Endothelial cell (in vitro differentiated cells): Measurements from ENCODE around the gene NPY4R. TPM values are rescaled to one million over a fixed set of nuclear protein-coding genes. Genes with fewer than 3 reads are reported as not detected.
"Not testable (repeated sequence)": the region's sequence is repeated elsewhere in the genome, so short reads cannot be mapped to it uniquely, and the experiment has no call there.

Source experiments
- DNase-seq: peaks from one replicate; pipeline ENCODE4 v3.0.0; 2021; ENCODE audit warnings: low spot score
- H3K27ac Mint-ChIP-seq: one replicate; pipeline ENCODE4 v1.8.0; 2021; ENCODE audit warnings: mixed read lengths, inconsistent platforms; ENCODE audit not compliant: unreplicated experiment
- H3K27me3 Mint-ChIP-seq: one replicate; pipeline ENCODE4 v1.8.0; 2021; ENCODE audit warnings: mild to moderate bottlenecking, moderate library complexity, mixed read lengths, inconsistent platforms; ENCODE audit not compliant: unreplicated experiment
- H3K36me3 Mint-ChIP-seq: one replicate; pipeline ENCODE4 v1.8.0; 2021; ENCODE audit warnings: mild to moderate bottlenecking, low read depth, mixed read lengths, inconsistent platforms; ENCODE audit not compliant: unreplicated experiment
- H3K4me1 Mint-ChIP-seq: one replicate; pipeline ENCODE4 v1.8.0; 2021; ENCODE audit warnings: mild to moderate bottlenecking, mixed read lengths, inconsistent platforms; ENCODE audit not compliant: unreplicated experiment
- H3K4me3 Mint-ChIP-seq: one replicate; pipeline ENCODE4 v1.8.0; 2021; ENCODE audit warnings: mild to moderate bottlenecking, mixed read lengths, inconsistent platforms; ENCODE audit not compliant: unreplicated experiment
- H3K9me3 Mint-ChIP-seq: one replicate; pipeline ENCODE4 v1.8.0; 2021; ENCODE audit warnings: mixed read lengths, inconsistent platforms; ENCODE audit not compliant: unreplicated experiment
- total RNA-seq: library from RNA; stranded (reverse); fragmentation: NEBNext Ultra II Directional; extraction: Animal tissue kit (Norgen Biotek cat#: 25700); gene quantifications from one replicate; pipeline ENCODE4 v1.2.1, GENCODE V29; 2021; ENCODE audit not compliant: unreplicated experiment

NPY4R gene
- total RNA-seq, 1 donor from 2014 or later: not detected

- H3K27me3 Mint-ChIP-seq, H3K9me3 Mint-ChIP-seq, DNase-seq, H3K27ac Mint-ChIP-seq, H3K4me3 Mint-ChIP-seq, H3K4me1 Mint-ChIP-seq, H3K36me3 Mint-ChIP-seq: not testable (repeated sequence)
These were observed 32.1 kb upstream of the NPY4R start for GRCh38 chr10:46497878-46498277.

- H3K4me3 Mint-ChIP-seq: not testable (repeated sequence)
These were observed 31.6 kb upstream of the NPY4R start for GRCh38 chr10:46497401-46497800.

DNA sequence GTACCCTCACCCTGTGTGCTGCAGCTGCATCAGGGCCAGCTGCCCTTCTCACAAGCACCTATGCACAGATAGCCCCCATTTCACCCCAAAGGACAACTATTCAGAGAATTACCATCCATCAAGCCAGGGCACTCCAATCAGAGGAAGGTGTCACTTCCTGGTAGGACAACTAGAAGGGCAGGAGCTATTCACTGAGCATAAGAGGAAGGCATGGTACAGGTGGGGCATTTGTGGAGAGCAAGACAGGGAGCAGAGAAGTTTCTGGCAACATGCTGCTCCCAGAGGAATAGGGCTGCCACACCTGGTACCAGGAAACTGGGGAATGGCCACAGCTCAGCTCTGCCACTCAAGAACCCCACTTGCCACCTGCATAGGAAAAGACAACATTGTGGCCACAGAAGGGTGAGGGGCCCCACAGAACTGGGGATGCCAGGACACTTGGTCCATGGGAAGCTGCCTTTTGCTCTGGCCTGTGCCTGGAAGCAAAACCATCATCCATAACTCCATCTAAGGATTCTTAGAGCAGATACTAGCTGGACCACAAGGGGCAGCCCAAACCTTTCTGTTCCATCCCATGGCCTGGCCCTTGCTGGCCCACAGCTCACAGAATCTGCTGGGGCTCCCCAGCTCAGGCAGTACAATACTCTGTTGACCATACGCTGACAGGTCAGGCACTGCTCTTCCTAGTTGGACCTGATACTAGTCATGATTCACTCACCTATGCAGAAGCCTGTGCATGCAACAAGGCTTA is 25.8 kb upstream of the NPY4R start:
- H3K36me3 Mint-ChIP-seq, H3K9me3 Mint-ChIP-seq, H3K4me3 Mint-ChIP-seq, DNase-seq, H3K27me3 Mint-ChIP-seq, H3K4me1 Mint-ChIP-seq, H3K27ac Mint-ChIP-seq: not testable (repeated sequence)

More at GRCh38 chr10:46497401-46497800, 31.6 kb upstream of the NPY4R start:
- not testable (repeated sequence) for DNase-seq, H3K27me3 Mint-ChIP-seq, H3K4me1 Mint-ChIP-seq, H3K27ac Mint-ChIP-seq, H3K9me3 Mint-ChIP-seq, H3K36me3 Mint-ChIP-seq

GRCh38 chr10:46490285-46490684 is 24.5 kb upstream of the NPY4R start:
- not testable (repeated sequence) for H3K27ac Mint-ChIP-seq, H3K4me3 Mint-ChIP-seq, H3K4me1 Mint-ChIP-seq, H3K27me3 Mint-ChIP-seq, H3K36me3 Mint-ChIP-seq, DNase-seq, H3K9me3 Mint-ChIP-seq

- not testable (repeated sequence) for H3K36me3 Mint-ChIP-seq, DNase-seq, H3K27ac Mint-ChIP-seq, H3K4me3 Mint-ChIP-seq, H3K27me3 Mint-ChIP-seq, H3K9me3 Mint-ChIP-seq, H3K4me1 Mint-ChIP-seq
These were observed 20.7 kb upstream of the NPY4R start for GRCh38 chr10:46486459-46486858.

GRCh38 chr10:46474746-46475320 is 9.1 kb upstream of the NPY4R start:
- not testable (repeated sequence) for H3K27ac Mint-ChIP-seq, H3K4me3 Mint-ChIP-seq, DNase-seq, H3K4me1 Mint-ChIP-seq, H3K27me3 Mint-ChIP-seq, H3K9me3 Mint-ChIP-seq, H3K36me3 Mint-ChIP-seq

GRCh38 chr10:46473758-46474157 is 8.0 kb upstream of the NPY4R start:
- not testable (repeated sequence) for H3K4me3 Mint-ChIP-seq

GRCh38 chr10:46470134-46470533 is 4.4 kb upstream of the NPY4R start:
- H3K9me3 Mint-ChIP-seq, H3K27me3 Mint-ChIP-seq, H3K27ac Mint-ChIP-seq, H3K36me3 Mint-ChIP-seq, DNase-seq, H3K4me1 Mint-ChIP-seq, H3K4me3 Mint-ChIP-seq: not testable (repeated sequence)

More at GRCh38 chr10:46473758-46474157, 8.0 kb upstream of the NPY4R start:
- not testable (repeated sequence) for H3K9me3 Mint-ChIP-seq, H3K36me3 Mint-ChIP-seq, H3K27me3 Mint-ChIP-seq, DNase-seq, H3K27ac Mint-ChIP-seq, H3K4me1 Mint-ChIP-seq

GRCh38 chr10:46468119-46468809 is 2.5 kb upstream of the NPY4R start:
- H3K4me3 Mint-ChIP-seq, H3K4me1 Mint-ChIP-seq, H3K27ac Mint-ChIP-seq, H3K9me3 Mint-ChIP-seq, H3K36me3 Mint-ChIP-seq, H3K27me3 Mint-ChIP-seq: not testable (repeated sequence)
- DNase-seq: peak; percentile 11

- not testable (repeated sequence) for H3K9me3 Mint-ChIP-seq, H3K27ac Mint-ChIP-seq, H3K4me3 Mint-ChIP-seq, H3K36me3 Mint-ChIP-seq, H3K27me3 Mint-ChIP-seq, H3K4me1 Mint-ChIP-seq, DNase-seq
These were observed 2.1 kb downstream of the NPY4R start for GRCh38 chr10:46463608-46464007.

DNA sequence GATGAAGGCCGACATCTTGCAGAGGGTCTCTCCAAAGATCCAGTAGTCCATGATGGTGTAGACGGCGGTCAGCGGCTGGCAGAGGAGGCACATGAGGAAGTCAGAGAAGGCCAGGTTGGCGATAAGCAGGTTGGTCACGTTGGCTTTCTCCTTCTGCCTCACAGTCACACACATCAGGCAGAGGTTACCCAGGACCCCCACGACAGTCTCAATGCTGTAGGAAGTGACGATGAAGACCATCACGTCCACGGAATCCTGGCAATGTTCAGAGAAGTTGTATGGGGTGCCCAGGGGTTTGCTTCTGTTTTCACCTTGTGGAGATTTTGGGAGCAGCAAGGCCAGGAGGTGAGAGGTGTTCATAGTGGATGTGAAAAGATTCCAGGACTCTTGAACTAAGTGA is 3.5 kb downstream of the NPY4R start:
- H3K27me3 Mint-ChIP-seq, DNase-seq, H3K27ac Mint-ChIP-seq, H3K9me3 Mint-ChIP-seq, H3K4me3 Mint-ChIP-seq, H3K36me3 Mint-ChIP-seq, H3K4me1 Mint-ChIP-seq: not testable (repeated sequence)

DNA sequence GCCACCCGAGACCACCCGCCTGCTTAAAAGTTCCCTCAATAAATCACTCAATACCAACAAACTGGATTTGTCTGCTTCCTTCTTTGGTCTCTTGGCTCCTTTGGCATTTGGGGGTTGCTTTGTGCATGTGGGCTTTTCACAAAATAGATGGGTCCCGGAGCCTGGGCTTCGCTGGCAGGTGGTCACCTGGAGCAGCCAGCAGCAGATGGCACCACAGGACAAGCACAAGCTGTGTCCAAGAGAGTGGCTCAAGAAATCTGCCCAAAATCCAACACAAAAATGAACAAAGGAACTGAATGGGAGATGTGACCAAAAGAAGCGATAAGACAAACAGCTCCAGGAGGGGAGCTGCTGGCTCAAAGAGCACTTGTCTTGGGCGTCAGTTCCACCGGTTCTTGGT is 6.2 kb downstream of the NPY4R start:
- DNase-seq, H3K27ac Mint-ChIP-seq, H3K4me3 Mint-ChIP-seq, H3K27me3 Mint-ChIP-seq, H3K4me1 Mint-ChIP-seq, H3K9me3 Mint-ChIP-seq, H3K36me3 Mint-ChIP-seq: not testable (repeated sequence)
